ENCODE measurements around the gene IGF2R.
A peak's percentile ranks its signal among the peaks of the same experiment; 100 is the strongest.

The IGF2R gene

DNA sequence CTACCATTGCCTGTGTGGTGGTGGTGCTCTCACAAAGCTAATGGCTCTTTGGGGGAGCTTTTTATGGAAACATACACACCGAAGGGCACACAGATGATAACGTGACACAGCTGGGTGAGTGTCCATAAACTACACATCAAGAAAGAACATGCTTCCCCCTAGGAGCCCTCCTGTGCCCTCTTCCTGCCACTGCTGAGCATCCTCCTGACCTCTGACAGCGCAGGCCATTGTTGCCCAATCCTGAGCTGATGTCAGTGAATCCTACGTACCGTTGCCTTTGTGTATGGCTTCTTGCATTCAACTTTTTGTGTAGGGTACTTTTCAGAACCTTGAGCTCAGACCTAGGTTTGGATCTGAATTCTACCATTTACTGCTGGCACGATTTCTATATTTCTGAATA is 86.9 kb downstream of the IGF2R start:
- no peak for DNase-seq

DNA sequence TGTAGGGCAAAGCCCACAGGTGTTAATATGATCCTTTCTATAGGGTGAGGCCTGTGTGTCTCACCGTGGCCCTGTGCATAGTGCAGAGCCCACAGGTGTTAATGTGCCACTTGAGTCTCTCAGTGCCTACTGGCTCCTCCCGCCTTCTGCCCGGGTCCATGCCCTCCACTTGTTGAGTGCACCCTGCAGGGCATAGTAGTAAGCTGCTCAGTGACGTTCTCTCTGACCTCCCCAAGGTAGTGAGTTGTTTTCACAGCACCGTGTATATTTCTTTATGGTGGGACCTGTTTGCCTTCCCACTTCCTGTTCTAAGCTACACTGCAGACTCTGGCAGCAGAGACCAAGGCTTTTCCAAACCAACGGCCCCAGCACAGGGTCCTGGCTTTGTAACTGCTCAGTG is 88.2 kb downstream of the IGF2R start:
- DNase-seq, result no peak

DNA sequence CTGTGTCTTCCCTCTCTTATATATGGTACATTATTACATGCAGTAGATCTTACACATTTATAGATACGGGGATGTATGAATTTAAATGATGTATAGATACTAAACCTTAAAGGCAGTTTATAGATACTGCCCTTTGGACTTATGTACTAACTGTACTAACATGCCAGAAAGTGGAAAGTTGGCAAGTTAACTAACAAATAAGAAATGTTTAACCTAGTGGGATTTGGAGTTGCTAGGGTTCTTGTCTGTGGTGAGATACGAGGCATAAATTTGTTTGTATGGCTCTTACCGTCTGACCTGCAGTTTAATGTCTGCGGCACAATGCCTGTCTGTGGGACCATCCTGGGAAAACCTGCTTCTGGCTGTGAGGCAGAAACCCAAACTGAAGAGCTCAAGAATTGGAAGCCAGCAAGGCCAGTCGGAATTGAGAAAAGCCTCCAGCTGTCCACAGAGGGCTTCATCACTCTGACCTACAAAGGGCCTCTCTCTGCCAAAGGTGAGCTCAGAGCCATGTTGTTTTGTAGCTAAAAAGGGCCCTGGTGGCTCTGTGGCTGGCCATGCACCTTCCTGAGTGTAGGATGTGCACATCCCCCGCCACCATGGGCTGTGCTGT is 89.8 kb downstream of the IGF2R start:
- DNase-seq, result no peak

DNA sequence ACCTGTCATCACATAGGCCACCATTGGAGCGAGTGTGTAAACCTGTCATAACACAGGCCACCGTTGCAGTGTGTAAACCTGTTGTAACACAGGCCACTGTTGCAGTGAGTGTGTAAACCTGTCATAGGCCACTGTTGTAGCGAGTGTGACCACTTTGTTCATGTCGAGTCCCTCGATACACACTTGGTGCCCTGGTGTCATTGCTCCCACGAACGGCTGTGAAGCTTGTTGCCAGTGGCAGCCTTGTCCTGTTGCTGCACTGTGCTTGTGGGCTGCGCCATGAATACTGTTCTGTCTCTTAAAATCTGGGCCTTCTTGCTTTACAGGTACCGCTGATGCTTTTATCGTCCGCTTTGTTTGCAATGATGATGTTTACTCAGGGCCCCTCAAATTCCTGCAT is 91.3 kb downstream of the IGF2R start:
- no peak for DNase-seq

DNA sequence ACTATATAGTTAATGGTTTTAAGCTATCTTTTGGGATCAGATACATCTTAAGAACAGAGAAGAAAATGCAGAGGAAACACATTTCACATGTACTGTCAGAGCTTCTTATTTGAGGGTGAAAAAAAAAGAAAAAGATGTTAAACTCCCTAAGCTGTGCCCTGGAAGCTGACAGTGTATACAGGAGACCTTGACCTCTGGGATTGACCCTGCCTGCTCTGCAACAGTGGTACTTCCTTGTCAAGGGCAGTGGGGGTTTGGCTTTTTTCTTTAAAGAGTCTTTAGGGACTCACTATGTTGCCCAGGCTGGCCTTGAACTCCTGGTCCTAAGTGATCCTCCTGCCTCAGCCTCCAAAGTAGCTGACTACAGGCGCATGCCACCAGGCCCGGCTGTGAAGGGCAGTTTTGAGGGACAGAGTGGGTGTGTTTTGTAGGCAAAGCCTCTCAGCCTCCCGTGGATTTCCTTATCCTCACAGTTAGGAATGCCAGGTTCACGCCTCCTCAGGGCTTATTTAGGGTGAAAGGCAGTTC is 92.1 kb downstream of the IGF2R start:
- no peak for DNase-seq

DNA sequence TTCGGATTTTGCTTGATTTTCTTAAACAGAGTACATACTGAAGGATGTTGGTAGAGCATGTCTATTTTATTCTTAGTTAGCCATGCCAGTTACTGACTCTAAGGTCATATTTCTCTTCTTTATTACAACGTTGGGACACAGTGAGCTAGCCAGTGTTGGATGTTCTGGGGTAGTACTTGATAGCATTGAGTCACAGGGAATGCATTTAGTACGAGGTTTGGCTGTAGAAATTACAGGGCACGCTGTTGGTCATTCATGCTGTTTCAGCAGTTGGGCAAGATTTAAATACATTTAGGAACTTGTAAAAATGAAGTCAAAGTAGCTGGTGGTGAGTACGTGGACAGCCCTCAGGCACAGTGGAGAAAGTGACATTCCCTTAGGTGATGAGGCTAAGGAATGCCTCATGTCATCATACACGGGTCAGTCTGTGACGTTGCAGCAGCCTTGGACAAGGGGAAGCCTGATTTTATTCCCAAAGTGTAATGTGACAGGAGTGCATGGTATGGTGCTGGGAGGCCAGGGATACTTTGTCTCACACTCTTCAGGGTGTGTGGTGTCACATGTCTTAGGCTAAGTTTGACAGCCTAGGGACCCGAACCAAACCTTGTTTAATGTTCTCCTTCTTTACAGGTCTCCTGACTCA is 95.0 kb downstream of the IGF2R start:
- no peak for DNase-seq

DNA sequence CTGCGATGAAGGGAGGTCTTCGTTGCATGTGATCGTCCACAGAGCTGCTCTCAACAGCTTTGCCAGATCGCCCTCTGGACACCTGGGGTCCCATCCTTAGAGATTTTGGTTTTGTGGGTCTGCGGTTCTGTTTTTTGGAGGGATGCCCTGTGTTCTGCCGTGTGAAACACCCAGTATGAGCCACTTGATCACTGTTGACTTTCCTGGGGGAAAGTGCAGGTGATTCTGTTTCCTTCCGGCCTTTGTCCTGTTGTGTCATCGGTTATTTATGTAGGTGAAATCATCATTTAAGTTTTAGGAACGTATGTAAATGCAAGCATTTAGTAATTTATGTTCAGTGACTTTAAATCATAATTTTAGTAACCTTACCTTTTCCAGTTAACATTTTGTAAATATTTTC is 96.3 kb downstream of the IGF2R start:
- DNase-seq, result no peak

DNA sequence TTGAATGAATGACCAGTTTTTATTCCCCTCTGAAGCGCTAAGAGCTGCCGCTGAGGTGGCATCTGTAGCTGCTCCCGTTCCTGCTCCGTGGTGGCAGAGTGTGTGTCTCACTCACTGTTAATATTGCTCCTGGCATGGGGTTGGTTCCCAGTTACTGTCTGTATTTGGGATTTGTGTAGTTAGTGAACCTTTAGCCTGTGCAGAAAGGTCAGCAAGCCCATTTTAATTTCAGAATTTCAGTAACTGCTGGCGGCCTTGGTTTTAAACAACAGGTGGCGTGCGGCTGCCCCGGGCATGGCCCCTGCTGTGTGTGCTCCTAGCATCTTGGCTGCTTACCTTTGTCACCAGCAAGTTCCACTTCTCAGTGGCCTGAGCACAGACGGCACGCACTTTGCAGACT is 98.7 kb downstream of the IGF2R start:
- no peak for DNase-seq

DNA sequence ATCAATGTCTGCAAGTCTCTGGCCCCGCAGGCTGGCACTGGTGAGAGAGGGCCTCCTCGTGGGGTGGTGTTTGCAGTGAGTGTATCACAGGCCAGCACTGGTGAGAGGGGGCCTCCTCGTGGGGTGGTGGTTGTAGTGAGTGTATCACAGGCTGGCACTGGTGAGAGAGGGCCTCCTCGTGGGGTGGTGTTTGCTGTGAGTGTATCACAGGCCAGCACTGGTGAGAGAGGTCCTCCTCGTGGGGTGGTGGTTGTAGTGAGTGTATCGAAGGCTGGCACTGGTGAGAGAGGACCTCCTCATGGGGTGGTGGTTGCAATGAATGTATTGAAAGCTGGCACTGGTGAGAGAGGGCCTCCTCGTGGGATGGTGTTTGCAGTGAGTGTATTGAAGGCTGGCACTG is 99.5 kb downstream of the IGF2R start:
- DNase-seq, result no peak

DNA sequence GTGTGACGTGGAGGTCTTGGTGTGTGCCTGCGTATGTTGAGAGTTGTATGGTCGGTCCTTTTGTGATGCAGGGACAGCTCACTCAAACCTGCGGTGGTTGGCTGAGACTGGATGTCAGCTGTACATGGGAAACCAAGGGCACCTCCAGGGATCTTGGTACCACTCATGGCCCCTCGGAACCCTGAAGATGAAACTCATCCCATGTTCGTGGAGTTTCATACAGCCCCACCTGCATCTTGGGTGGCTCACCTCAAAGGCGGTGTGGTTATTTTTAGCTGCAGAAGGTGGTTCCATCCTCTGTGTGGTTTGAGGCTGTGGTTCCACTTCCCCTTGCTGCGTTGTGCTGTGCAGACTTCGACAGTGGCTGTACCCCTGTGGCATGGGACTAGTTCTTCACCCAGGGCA is 100.2 kb downstream of the IGF2R start:
- DNase-seq, result no peak

DNA sequence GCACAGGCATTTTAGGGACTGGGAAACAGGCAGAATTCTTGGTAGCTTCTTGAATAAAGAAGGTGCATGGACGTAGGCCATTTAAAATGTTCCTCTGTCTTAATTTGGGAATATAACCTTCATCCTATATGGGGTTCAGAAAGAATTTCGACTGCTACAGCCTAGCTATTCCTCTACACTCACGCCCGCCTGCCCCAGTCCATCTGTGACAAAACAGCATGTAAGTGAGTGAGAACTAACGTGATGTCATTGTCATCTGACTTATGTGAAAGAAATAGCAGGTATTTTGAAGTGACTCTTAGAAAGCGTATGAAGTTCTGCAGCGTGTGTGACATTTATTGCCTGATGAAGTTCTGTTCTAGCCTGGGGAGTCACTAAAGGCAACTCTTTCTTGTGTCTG is 100.6 kb downstream of the IGF2R start:
- DNase-seq, result no peak

DNA sequence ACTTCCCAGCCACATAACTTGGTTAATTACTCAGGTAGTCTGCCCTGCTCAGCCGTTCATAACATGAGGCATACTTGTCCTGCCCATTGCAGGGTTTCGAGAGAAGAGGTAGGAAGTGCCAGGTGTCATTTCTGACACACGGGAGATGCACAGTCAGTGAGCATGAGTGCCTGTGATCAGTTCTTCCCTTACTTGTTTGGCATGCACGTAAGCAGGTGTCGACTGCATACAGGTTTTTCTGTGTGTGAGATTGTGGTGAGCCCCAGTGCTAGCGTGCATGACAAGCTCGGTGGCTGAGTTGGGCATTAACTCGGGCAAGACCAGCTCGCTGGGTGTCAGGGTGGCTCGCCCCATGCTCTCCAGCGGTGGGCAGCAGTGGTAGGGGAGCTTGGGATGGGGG is 101.5 kb downstream of the IGF2R start:
- no peak for DNase-seq

DNA sequence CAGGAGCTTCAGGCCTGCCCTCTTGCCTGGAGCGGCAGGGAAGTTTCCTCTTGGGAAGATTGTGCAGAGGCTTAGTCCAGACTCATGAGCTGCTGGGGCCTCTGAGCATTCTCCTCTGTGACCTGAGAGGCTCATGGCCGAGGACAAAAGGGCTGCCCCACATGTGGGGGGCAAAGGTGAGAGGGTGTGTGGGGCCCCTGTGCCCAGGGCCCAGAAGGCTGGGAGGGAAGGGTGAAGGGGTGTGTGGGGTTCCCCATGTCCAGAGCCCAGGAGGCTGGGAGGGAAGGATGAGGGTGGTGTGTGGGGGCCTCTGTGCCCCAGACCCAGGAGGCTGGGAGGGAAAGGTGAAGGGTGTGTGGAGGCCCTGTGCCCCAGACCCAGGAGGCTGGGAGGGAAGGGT is 101.9 kb downstream of the IGF2R start:
- DNase-seq, result no peak

DNA sequence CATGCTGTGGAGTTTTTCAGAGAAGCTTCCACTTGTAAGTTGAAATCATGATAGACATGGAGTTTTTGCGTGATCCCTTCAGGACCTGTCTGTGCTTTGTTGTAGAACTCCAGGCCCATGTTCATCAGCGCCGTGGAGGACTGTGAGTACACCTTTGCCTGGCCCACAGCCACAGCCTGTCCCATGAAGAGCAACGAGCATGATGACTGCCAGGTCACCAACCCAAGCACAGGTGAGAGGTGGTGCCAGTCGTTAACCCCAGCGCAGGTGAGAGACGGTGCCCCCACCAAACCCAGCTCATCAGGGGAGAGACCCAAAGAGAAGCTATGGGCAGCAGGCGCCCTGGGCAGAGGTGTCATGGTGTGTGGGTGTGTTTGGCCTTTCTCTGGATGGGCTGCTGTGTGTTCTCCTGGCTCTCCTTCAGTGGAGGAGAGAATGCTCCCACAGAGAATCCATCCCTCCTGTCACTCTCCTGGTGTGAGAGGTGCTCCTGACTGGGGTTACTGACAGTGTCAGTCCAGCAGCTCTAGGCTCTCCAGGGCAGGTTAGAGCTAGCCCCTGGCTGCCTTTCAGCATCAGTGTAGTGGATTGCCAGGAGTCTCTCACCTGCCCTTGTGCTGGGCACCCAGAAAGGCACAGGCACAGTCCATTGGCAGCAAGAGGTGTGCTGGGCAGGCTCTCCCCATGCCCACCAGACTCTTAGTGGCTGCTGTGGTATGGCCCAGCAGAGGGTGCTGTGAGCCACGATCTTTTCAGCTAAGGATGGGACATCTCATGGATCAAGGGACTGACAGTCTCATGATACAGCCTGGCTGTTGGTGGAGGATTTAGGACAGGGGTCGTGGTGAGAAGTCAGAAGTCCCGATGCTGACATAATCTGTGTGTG is 103.2 kb downstream of the IGF2R start:
- peak; percentile 55 for DNase-seq

DNA sequence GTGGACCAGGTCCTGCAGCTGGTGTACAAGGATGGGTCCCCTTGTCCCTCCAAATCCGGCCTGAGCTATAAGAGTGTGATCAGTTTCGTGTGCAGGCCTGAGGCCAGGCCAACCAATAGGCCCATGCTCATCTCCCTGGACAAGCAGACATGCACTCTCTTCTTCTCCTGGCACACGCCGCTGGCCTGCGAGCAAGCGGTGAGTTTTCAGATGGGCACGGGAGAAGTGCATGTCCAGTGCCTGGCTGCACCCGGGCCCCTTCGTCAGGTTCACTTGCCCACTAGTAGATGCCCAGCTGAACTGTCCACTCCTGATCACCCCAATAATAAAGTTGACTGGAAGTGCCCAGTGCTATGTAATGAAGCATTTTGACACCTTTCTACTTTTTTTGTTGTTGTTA is 104.4 kb downstream of the IGF2R start:
- DNase-seq, result no peak

DNA sequence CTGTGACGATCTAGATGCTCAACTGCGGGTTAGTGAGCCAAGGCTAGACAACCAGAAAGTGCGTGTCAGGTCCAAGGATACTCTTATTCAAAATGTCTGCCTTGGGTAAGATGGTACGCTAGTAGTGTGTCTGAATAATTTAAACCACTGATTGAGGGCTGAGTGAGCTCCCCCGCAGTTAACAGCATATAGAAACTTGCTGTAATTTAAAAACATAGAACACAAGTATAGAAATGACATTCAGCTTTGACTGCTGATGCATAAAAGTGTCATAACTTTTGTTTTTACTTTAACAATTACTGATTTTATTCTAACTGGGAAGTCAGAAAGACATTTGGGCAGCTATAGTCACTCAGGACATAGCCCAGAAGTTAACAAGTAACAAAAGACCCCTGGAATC is 107.1 kb downstream of the IGF2R start:
- no peak for DNase-seq

DNA sequence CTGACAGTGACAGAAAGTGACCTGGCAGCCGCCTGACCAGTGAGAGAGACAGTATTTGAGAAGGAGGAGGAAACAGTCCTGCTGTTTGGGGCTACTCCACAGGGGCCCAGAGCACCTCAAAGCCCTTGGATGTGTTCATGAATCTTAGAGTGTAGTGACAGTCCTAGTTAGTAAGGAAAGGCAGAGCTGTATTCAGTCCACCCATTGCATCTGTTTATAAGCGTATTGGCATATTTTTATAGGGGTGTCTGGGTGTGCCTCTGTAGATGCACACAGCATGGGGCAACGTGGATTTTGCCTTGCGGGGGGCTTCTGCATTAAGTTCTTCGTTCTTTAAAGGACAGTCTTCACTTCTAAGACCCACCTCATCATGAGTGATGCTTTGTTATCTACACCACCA is 108.1 kb downstream of the IGF2R start:
- no peak for DNase-seq

DNA sequence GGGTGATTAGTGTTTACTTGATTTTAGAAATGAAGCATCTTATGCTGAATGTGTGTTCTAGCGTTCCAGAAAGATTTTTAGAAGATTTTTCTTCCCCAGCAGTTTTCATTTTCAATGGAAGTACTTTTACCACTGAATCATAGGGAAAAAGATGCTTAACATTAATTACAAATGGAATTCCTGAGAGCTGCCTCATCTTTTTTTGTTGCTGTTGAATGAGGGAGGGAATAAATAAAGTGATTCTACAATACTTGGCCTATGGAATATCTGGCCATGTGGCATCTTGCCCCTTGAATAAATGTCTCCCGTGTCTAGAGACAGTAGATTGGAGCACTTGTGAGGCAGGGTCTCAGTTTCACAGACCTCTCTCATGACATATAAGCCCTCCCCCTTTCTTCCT is 108.6 kb downstream of the IGF2R start:
- no peak for DNase-seq

DNA sequence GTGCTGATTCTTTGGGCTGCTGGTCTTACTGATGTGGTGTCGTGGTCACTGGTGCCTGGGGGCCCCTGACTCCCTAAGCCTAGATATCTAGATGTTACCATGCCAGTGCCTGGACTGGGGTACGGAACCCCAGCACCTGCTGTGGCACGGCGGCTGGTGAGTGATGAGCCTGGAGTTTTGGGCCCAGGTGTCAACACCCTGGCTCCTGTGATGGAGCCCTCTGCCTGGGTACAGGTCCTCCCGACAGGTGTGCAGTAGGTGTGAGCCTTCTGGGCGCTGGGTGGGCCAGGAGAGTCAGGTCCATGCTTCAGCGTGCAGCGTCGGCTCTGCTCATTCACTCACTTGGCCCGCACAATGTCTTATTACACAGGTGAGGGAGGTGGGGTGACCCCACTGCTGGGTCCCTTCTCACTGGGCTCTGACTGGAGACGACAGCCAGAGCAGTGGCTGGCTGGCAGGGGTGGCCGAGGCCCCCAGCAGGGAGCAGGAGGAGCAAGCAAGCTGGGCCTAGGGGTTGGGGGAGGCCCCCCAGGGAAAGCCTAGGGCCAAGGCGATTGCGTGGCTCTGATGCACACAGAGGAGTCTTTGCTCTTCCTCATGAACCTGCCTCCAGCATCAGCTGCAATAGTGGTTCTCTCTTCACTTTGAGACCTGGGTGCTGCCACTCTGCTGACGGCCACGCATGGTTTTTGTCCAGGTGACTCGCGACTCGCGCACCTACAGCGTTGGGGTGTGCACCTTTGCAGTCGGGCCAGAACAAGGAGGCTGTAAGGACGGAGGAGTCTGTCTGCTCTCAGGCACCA is 110.2 kb downstream of the IGF2R start:
- no peak for DNase-seq

DNA sequence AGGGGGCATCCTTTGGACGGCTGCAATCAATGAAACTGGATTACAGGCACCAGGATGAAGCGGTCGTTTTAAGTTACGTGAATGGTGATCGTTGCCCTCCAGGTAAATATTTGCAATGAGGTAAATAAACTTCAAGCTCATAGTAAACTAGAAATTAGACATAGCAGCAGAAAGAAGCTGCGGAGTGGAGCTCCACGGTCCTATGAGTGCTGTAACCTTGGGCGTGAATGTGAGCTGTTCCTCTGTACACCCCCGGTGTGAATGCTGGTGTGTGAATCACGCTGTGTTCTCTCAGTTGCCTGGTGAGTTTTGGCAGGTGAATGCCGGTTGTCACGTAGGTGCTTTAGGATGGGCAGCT is 110.8 kb downstream of the IGF2R start:
- no peak for DNase-seq

DNA sequence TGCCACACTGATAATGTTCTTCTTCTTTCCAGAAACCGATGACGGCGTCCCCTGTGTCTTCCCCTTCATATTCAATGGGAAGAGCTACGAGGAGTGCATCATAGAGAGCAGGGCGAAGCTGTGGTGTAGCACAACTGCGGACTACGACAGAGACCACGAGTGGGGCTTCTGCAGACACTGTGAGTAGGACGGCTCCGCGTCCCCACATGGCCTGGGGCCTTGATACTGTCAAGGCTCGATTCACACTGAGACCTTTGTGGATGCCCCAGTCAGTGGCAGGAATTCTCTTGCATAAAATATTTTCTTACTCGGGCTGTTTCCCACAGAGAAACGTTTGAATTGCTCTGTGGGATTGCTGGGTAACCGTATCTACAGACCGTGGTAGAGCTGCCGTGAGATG is 111.2 kb downstream of the IGF2R start:
- DNase-seq, result no peak

DNA sequence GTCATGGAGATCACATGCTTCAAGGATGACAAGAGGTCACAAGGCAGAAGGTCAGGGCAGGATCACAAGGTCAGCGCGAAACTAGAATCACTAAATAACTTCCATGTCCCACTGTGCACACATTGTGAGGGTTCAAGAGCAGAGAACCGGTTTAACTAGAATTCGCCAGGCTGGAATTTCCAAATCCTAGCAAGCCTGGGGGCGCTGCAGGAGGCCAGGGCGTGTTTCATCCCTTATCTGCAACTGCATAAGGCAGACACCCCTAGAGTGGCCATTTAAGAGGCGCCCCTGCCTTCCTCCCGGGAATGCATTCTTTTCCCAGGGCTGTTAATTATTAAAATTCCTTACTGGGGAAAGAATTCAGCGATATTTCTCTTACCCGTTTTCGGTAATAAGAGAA is 112.5 kb downstream of the IGF2R start:
- DNase-seq, result no peak

DNA sequence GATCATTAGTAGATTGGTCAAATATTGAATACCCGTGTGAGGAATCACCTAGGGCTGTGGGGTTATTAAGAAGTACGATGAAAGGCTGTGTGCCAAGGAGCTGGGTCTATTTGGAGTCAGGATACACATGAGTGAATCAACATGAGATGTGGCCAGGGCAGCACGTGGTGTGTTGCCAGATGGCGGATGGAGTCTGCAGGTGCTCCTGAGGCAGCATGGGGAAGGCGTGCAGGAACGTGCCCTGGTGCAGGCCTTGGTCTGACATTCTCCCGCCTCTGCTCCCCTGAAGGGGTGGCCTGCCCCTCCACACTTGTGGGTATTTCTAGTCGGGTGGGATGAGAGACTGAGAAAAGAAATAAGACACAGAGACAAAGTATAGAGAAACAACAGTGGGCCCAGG is 113.7 kb downstream of the IGF2R start:
- DNase-seq, result no peak
